NT2/D1 (cell line): ENCODE measurements around the gene PRR30.

Source experiments
- SUZ12 ChIP-seq: IDR thresholded peaks from 2 replicates; pipeline ENCODE4 v1.6.1; 2011; ENCODE audit not compliant: insufficient read length, insufficient read depth; ENCODE audit errors: extremely low read depth
- ZNF274 ChIP-seq: IDR thresholded peaks from 2 replicates; pipeline ENCODE4 v1.6.1; 2011; ENCODE audit warnings: mild to moderate bottlenecking, low read depth, low read length

DNA sequence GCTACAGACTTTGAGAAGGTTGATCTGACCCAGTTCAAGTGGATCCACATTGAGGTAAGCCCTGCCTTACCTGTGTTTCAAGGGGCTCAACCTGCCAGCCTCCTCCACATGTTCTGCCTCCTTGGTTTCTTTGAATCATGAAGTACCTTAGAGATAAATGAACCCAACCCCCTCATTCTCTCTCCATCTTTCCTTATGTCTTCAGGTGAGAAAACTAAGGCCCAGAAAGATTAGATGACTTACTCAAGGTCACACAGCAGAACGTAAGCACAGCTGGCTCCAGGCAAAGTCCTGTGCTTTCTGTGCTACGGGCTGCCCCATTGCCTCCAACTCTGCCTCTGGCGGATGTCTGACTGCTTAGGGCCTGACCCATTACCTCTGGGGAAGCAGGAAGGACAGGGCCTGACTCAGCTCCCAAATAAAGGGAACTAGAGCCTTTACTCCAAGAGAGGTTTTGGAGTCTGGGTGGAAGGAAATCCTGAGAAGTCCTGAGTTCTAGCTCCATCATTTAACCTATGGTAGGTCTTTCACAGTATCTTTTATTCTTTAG lies 42.4 kb downstream of the PRR30 start:
- no peak for TF ChIP-seq SUZ12
- TF ChIP-seq ZNF274, result no peak
